ENCODE measurements around the gene LINGO1. TPM values are rescaled to one million over a fixed set of nuclear protein-coding genes. Genes with fewer than 3 reads are reported as not detected.

The LINGO1 gene
- total RNA-seq, 1 experiment from 2014 or later: 51.3 TPM

DNA sequence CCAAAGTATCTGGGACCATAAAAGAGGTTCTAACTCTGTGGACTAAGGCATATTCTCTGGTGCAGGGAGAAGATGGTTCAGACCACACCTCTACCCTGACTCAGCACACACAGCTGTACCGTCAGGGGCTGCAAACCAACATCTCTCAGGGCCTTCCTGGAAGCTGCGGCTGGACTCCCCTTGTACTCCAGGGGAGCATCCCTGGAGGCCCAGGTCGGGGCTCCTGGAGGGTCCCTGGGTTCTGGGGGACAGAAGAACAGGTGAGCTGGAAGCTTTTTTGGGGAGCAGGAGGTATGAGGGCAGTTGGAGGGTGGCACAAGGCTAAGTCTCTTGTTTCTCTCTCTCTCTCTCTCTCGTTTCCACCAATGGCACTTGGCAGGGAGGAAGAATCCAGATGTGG is 60.5 kb downstream of the LINGO1 start:
- H3K4me1 Mint-ChIP-seq: peaks cover 16% of the 10 kb centered on the region
- TF ChIP-seq, protein P1, sequence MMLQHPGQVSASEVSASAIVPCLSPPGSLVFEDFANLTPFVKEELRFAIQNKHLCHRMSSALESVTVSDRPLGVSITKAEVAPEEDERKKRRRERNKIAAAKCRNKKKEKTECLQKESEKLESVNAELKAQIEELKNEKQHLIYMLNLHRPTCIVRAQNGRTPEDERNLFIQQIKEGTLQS (CRISPR knock-in tag; conservative IDR thresholded peaks at IDR 0.05): no peak
- TF ChIP-seq, protein P2, sequence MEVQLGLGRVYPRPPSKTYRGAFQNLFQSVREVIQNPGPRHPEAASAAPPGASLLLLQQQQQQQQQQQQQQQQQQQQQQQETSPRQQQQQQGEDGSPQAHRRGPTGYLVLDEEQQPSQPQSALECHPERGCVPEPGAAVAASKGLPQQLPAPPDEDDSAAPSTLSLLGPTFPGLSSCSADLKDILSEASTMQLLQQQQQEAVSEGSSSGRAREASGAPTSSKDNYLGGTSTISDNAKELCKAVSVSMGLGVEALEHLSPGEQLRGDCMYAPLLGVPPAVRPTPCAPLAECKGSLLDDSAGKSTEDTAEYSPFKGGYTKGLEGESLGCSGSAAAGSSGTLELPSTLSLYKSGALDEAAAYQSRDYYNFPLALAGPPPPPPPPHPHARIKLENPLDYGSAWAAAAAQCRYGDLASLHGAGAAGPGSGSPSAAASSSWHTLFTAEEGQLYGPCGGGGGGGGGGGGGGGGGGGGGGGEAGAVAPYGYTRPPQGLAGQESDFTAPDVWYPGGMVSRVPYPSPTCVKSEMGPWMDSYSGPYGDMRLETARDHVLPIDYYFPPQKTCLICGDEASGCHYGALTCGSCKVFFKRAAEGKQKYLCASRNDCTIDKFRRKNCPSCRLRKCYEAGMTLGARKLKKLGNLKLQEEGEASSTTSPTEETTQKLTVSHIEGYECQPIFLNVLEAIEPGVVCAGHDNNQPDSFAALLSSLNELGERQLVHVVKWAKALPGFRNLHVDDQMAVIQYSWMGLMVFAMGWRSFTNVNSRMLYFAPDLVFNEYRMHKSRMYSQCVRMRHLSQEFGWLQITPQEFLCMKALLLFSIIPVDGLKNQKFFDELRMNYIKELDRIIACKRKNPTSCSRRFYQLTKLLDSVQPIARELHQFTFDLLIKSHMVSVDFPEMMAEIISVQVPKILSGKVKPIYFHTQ (CRISPR knock-in tag; IDR thresholded peaks at IDR 0.05): no peak
- no peak for TF ChIP-seq ZBTB21 (CRISPR knock-in tag; IDR thresholded peaks at IDR 0.05; ENCODE audit: borderline replicate concordance)
- TF ChIP-seq, protein P3, sequence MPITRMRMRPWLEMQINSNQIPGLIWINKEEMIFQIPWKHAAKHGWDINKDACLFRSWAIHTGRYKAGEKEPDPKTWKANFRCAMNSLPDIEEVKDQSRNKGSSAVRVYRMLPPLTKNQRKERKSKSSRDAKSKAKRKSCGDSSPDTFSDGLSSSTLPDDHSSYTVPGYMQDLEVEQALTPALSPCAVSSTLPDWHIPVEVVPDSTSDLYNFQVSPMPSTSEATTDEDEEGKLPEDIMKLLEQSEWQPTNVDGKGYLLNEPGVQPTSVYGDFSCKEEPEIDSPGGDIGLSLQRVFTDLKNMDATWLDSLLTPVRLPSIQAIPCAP (CRISPR knock-in tag; IDR thresholded peaks at IDR 0.05): no peak
- TF ChIP-seq MYBL2 (CRISPR knock-in tag; IDR thresholded peaks at IDR 0.05): no peak
- TF ChIP-seq FOXJ3 (CRISPR knock-in tag; IDR thresholded peaks at IDR 0.05; ENCODE audit: borderline replicate concordance): no peak
- TF ChIP-seq, protein P4, sequence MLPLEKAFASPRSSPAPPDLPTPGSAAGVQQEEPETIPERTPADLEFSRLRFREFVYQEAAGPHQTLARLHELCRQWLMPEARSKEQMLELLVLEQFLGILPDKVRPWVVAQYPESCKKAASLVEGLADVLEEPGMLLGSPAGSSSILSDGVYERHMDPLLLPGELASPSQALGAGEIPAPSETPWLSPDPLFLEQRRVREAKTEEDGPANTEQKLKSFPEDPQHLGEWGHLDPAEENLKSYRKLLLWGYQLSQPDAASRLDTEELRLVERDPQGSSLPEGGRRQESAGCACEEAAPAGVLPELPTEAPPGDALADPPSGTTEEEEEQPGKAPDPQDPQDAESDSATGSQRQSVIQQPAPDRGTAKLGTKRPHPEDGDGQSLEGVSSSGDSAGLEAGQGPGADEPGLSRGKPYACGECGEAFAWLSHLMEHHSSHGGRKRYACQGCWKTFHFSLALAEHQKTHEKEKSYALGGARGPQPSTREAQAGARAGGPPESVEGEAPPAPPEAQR (CRISPR knock-in tag; IDR thresholded peaks at IDR 0.05): no peak
- TF ChIP-seq, protein P5, sequence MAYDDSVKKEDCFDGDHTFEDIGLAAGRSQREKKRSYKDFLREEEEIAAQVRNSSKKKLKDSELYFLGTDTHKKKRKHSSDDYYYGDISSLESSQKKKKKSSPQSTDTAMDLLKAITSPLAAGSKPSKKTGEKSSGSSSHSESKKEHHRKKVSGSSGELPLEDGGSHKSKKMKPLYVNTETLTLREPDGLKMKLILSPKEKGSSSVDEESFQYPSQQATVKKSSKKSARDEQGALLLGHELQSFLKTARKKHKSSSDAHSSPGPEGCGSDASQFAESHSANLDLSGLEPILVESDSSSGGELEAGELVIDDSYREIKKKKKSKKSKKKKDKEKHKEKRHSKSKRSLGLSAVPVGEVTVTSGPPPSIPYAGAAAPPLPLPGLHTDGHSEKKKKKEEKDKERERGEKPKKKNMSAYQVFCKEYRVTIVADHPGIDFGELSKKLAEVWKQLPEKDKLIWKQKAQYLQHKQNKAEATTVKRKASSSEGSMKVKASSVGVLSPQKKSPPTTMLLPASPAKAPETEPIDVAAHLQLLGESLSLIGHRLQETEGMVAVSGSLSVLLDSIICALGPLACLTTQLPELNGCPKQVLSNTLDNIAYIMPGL (CRISPR knock-in tag; IDR thresholded peaks at IDR 0.05): no peak
- no peak for TF ChIP-seq NR2C2 (CRISPR knock-in tag; IDR thresholded peaks at IDR 0.05)
- no peak for TF ChIP-seq OVOL2 (CRISPR knock-in tag; IDR thresholded peaks at IDR 0.05; ENCODE audit: borderline replicate concordance)
- TF ChIP-seq, protein P6, sequence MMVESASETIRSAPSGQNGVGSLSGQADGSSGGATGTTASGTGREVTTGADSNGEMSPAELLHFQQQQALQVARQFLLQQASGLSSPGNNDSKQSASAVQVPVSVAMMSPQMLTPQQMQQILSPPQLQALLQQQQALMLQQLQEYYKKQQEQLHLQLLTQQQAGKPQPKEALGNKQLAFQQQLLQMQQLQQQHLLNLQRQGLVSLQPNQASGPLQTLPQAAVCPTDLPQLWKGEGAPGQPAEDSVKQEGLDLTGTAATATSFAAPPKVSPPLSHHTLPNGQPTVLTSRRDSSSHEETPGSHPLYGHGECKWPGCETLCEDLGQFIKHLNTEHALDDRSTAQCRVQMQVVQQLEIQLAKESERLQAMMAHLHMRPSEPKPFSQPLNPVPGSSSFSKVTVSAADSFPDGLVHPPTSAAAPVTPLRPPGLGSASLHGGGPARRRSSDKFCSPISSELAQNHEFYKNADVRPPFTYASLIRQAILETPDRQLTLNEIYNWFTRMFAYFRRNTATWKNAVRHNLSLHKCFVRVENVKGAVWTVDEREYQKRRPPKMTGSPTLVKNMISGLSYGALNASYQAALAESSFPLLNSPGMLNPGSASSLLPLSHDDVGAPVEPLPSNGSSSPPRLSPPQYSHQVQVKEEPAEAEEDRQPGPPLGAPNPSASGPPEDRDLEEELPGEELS (CRISPR knock-in tag; IDR thresholded peaks at IDR 0.05): no peak
- TF ChIP-seq SOX15 (CRISPR knock-in tag; IDR thresholded peaks at IDR 0.05): no peak
- no peak for TF ChIP-seq ZNF138 (CRISPR knock-in tag; conservative IDR thresholded peaks at IDR 0.05)
- no peak for TF ChIP-seq HMGA2 (CRISPR knock-in tag; IDR thresholded peaks at IDR 0.05)
- ChIA-PET CTCF (interaction anchor here (2.0 kb wide), 1 partner anchor 29 kb away, joined by 7 read pairs; no protein-coding TSS in a partner anchor), POLR2A (no interaction called here)
- no peak for ATAC-seq
- H3K36me3 Mint-ChIP-seq: no peaks in the 10 kb centered on the region
- DNase-seq (ENCODE audit: low spot score): no peak
- no peaks in the 10 kb centered on the region for H3K27me3 Mint-ChIP-seq (ENCODE audit: low read depth)
- H3K27ac Mint-ChIP-seq: no peak overlapping the region
- no peak overlapping the region for H3K4me3 Mint-ChIP-seq
- no peaks in the 10 kb centered on the region for H3K9me3 Mint-ChIP-seq

DNA sequence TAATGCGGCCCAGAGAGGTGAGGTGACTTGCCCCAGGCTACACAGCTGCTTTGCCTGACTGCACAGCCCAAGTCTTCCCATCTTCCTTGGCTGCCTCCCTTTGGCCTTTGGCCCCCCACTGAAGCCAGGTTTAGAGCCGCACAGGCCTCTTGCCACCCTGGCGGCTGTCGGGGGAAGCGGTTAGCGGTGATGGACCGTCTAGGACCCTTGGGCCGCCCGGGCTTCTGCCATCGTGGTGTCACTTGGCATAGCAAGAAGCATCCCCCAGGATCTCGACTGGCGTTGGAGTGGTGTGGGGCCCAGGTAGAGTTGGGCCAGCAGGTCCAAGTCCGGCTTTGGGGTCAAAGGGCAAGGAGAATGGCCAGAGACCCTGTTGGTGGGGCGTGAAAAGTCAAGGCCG is 61.0 kb downstream of the LINGO1 start:
- CTCF ChIA-PET: interaction anchor here (0.8 to 2.0 kb wide), 3 partner anchors 12 to 60 kb away, joined by 3 to 7 read pairs (median 4); no protein-coding TSS in a partner anchor
- POLR2A ChIA-PET: no interaction called here
- no peaks in the 10 kb centered on the region for H3K9me3 Mint-ChIP-seq
- H3K27me3 Mint-ChIP-seq (ENCODE audit: low read depth): no peaks in the 10 kb centered on the region
- no peak for TF ChIP-seq ZNF121 (CRISPR knock-in tag; IDR thresholded peaks at IDR 0.05)
- H3K27ac Mint-ChIP-seq: no peak overlapping the region
- H3K4me3 Mint-ChIP-seq: no peak overlapping the region
- ATAC-seq (no peak), DNase-seq (ENCODE audit: low spot score) (no peak)
- no peaks in the 10 kb centered on the region for H3K36me3 Mint-ChIP-seq
- H3K4me1 Mint-ChIP-seq: peaks cover 16% of the 10 kb centered on the region

Data from WTC11 (cell line).